Measurements from ENCODE around the gene DAO.

Gene DAO

DNA sequence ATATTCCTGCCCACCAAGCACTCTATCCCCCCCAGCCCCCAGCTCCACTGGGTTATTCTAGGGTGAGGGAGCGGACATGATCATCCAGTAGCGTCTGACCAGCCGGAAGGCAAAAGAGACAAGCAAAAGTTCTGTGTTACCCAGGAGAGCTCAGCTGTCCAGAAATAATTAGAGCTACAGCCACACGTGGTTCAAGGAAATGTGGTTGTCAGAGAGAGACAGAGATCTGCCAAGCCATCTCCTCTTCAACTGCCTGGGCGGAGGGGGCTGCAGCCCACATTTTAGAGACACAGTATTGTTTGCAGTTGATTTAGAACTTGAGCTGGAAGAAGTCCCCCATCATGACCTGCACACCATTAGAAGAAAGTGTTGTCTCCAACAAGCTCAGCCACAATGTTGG, 30.4 kb downstream of the DAO start:
- Mint-ChIP-seq H3K4me1 (ENCODE audit: low read depth) (no peaks in the 10 kb centered on the region), H3K36me3 (ENCODE audit: low read depth) (no peaks in the 10 kb centered on the region), H3K27ac (no peak overlapping the region), H3K9me3 (no peaks in the 10 kb centered on the region), H3K4me3 (no peak overlapping the region), H3K27me3 (peaks cover 29% of the 10 kb centered on the region)
- DNase-seq: no peak

DNA sequence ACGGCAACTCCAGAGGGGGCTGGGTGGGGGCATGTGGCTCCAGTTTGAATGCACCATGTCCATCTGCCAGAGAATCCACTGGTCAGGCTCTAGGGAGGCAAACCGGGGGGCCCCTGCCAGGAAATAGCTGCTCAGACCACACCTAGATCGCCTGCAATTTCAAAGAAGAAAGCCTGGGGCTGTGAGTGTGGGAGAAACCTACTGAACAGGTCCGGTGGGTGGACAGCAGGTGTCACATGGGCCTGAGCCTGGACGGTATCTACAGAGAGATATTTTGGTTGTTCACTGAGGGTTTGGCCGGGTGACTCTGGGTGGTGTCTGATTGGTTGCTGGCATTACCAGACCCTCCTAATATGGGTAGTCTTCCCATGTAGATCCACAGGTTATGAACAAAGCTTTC, 32.0 kb downstream of the DAO start:
- no peak for DNase-seq
- Mint-ChIP-seq H3K27me3 (peaks cover 21% of the 10 kb centered on the region), H3K36me3 (ENCODE audit: low read depth) (no peaks in the 10 kb centered on the region), H3K4me3 (no peak overlapping the region), H3K4me1 (ENCODE audit: low read depth) (no peaks in the 10 kb centered on the region), H3K9me3 (no peaks in the 10 kb centered on the region), H3K27ac (no peak overlapping the region)

DNA sequence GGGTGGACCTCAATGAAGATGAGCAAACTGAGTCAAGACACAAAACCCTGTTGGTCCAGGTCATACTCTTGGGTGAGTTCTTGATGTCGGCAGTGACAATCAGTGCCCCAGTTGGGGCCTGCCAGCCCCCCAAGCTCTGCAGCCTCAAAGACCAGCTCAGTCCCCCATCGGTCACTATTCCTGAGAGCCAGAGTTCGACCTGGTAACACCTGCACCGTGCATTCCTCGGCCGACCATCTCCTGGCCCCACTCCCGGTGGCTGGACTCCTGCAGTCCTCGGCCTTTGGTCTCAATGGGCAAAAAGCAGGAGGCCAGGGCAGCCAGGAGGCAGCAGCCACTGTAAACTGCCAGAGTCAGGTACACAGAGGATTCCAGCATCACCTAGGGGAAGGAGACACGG, 32.5 kb downstream of the DAO start:
- no peaks in the 10 kb centered on the region for H3K9me3 Mint-ChIP-seq
- no peak for DNase-seq
- H3K36me3 Mint-ChIP-seq (ENCODE audit: low read depth): no peaks in the 10 kb centered on the region
- no peaks in the 10 kb centered on the region for H3K4me1 Mint-ChIP-seq (ENCODE audit: low read depth)
- H3K4me3 Mint-ChIP-seq: no peak overlapping the region
- peaks cover 19% of the 10 kb centered on the region for H3K27me3 Mint-ChIP-seq
- no peak overlapping the region for H3K27ac Mint-ChIP-seq

DNA sequence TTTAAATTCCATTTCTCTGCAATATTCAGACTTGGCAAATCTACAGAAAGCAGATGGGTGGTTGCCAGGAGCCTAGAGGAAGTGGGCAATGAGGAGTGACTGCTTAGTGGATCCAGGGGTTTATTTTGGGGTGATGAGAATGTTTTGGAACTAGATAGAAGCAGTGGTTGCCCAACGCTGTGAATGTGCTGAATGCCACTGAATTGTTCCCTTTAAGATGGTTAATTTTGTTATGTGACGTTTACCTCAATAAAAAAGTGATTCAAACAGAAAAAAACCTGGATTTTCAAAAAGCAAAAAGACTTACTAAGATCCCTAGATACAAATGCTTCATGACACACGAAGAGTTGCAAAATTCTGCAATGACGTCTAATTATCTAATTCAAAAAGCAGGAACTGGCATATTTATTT, 34.2 kb downstream of the DAO start:
- no peak for DNase-seq
- no peaks in the 10 kb centered on the region for H3K9me3 Mint-ChIP-seq
- no peaks in the 10 kb centered on the region for H3K4me1 Mint-ChIP-seq (ENCODE audit: low read depth)
- no peaks in the 10 kb centered on the region for H3K36me3 Mint-ChIP-seq (ENCODE audit: low read depth)
- H3K27ac Mint-ChIP-seq: no peak overlapping the region
- H3K4me3 Mint-ChIP-seq: no peak overlapping the region
- peaks cover 13% of the 10 kb centered on the region for H3K27me3 Mint-ChIP-seq

DNA sequence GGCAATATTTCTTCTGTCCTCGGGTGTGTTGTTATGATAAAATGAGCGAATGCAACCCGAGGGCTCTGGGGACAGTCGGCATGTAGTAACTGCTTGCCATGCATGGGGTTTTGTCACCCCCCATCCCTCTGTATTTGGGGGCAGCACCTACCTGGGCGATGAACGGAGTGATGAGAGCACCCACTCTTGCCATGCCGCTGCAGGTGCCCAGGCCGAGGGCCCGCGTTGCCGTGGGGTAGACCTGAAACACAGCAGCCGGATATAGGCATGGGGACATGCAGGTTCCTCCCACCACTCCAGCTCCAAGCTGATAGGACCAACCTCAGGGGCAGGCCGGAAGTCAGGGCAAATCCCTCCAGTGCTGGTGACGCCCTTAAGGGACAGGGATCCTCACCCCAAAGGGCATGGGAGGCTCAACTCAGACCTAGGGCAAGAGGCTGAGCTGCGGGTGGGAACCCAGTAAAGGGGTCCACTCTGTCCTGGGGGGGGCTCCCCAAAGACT, 35.8 kb downstream of the DAO start:
- DNase-seq: no peak
- peaks cover 11% of the 10 kb centered on the region for H3K27me3 Mint-ChIP-seq
- H3K4me1 Mint-ChIP-seq (ENCODE audit: low read depth): no peaks in the 10 kb centered on the region
- no peaks in the 10 kb centered on the region for H3K9me3 Mint-ChIP-seq
- no peak overlapping the region for H3K27ac Mint-ChIP-seq
- no peak overlapping the region for H3K4me3 Mint-ChIP-seq
- H3K36me3 Mint-ChIP-seq (ENCODE audit: low read depth): no peaks in the 10 kb centered on the region

DNA sequence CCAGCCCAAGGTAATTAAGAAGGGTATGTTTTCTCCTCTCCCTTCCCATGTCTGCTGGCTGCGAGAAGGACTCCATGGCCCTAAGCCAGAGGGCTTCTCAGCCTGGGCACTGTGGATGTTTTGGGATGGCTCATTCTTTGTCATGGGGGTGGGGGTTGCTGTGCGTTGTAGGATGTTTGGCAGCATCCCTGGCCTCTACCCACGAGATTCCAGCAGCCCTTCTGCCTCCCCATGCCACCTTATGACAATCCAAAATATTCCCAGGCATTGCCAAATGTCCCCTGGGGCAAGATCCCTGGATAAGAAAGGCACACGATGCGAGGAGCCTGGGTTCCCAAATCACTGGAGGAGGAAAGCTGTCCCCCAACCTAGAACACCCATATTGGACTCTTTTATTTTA, 36.4 kb downstream of the DAO start:
- Mint-ChIP-seq H3K9me3 (no peaks in the 10 kb centered on the region), H3K4me1 (ENCODE audit: low read depth) (no peaks in the 10 kb centered on the region), H3K27me3 (peaks cover 6% of the 10 kb centered on the region), H3K36me3 (ENCODE audit: low read depth) (no peaks in the 10 kb centered on the region), H3K27ac (no peak overlapping the region), H3K4me3 (no peak overlapping the region)
- DNase-seq: no peak

DNA sequence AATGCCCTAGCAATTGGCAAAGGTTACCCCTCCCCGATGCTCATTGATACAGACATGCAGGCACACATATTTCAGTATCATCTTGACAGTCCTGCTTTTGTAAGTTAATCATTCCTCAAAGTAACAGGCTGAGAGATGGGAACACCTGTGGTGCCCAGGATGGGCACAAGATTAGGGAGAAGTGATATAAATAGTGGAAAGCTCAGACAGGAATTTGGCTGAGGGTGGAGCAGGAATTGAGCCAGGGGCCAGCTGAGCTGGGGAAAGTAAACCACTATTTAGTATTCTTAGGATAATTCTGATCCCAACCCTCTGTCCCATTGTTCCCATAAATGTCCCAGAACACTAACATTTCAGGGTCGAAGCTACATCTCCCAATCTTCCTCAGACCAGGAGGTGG, 38.3 kb downstream of the DAO start:
- no peak for DNase-seq
- H3K36me3 Mint-ChIP-seq (ENCODE audit: low read depth): no peaks in the 10 kb centered on the region
- H3K27me3 Mint-ChIP-seq: peaks cover 6% of the 10 kb centered on the region
- H3K4me1 Mint-ChIP-seq (ENCODE audit: low read depth): no peaks in the 10 kb centered on the region
- H3K9me3 Mint-ChIP-seq: no peaks in the 10 kb centered on the region
- H3K4me3 Mint-ChIP-seq: no peak overlapping the region
- no peak overlapping the region for H3K27ac Mint-ChIP-seq

DNA sequence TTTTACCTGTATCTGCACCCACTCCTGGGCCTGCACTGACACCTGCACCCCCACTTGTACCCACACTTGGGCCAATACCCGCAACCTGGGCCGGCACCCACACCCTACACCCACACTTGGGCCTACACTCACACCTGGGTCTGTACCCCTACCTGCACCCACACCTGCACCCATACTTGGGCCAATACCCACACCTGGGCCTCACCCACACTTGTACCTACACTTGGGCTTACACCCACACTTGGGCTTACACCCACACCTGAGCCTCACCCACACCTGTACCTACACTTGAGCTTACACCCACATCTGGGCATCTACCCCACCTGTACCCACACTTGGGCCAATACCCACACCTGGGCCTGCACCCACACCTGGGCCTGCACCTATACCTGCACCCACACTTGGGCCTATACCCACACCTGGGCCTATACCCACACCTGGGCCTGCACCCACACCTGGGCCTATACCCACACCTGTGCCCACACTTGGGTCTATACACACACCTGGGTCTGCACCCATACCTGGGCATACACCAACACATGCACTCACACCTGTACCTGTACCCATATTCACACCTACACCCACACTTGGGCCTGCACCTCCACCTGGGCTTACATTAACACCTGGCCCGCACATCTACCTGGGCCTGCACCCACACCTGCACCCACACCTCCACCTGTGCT, 39.2 kb downstream of the DAO start:
- Mint-ChIP-seq H3K27me3 (peaks cover 2% of the 10 kb centered on the region), H3K4me3 (no peak overlapping the region), H3K9me3 (no peaks in the 10 kb centered on the region), H3K27ac (no peak overlapping the region), H3K4me1 (ENCODE audit: low read depth) (no peaks in the 10 kb centered on the region), H3K36me3 (ENCODE audit: low read depth) (no peaks in the 10 kb centered on the region)
- no peak for DNase-seq

DNA sequence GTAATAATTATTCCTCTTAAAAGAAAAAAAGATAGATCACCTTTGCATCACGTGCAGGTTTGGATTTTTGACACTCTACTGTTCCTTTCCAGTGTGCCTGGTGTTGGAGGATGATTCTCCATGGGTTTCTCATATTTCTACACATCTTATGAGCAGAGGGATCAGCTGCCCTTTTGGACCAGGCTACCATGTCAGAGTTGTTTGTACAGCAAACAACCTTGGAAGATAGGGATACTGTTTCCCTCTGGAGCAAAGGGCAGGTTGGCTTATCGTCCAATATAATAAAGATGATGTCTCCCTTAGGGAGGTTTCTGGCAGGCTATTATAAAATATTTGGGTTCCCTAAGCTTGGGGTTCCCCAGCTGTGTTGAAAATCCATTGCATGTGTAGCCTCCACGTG, 42.1 kb downstream of the DAO start:
- H3K27me3 Mint-ChIP-seq: no peaks in the 10 kb centered on the region
- no peak for DNase-seq
- H3K4me1 Mint-ChIP-seq (ENCODE audit: low read depth): no peaks in the 10 kb centered on the region
- H3K4me3 Mint-ChIP-seq: no peak overlapping the region
- H3K36me3 Mint-ChIP-seq (ENCODE audit: low read depth): no peaks in the 10 kb centered on the region
- no peaks in the 10 kb centered on the region for H3K9me3 Mint-ChIP-seq
- H3K27ac Mint-ChIP-seq: no peak overlapping the region

DNA sequence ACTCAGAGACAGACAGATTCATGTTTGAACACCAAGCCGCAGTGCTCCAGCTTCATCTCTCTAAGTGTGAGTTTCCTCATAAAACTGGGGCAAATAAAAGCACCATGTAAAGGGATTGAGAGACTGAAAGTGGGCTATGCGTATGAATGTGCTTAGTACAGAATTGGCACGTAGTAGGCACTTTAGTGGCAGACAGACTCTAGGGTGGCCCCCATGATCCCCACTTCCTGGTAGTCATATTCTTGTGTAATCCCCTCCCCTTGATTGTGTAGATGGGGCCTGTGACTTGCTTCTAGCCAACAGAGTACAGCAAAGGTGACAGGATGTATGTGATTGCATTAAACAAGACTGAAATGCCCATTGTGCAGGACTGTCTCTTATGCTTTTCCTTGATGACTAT, 43.0 kb downstream of the DAO start:
- Mint-ChIP-seq H3K27ac (no peak overlapping the region), H3K9me3 (no peaks in the 10 kb centered on the region), H3K27me3 (no peaks in the 10 kb centered on the region), H3K4me1 (ENCODE audit: low read depth) (no peaks in the 10 kb centered on the region), H3K36me3 (ENCODE audit: low read depth) (no peaks in the 10 kb centered on the region), H3K4me3 (no peak overlapping the region)
- no peak for DNase-seq

DNA sequence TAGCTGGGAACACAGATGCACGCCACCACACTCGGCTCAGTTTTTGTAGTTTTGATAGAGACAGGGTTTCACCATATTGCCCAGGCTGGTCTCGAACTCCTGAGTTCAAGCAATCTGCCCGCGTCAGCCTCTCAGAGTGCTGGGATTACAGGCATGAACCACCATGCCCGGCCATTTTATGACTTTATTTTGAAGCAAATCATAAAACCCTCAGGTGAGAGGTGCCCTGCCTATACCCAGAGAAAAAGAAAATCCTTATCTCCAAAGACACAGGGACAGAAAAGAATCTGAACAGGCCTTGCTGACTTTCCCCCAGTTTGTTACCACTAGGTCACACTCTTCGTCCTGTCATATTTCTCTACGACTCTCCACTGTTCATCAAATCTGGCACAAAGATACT, 48.8 kb downstream of the DAO start:
- Mint-ChIP-seq H3K9me3 (no peaks in the 10 kb centered on the region), H3K27me3 (peaks cover 5% of the 10 kb centered on the region), H3K4me3 (no peak overlapping the region), H3K27ac (no peak overlapping the region), H3K36me3 (ENCODE audit: low read depth) (no peaks in the 10 kb centered on the region), H3K4me1 (ENCODE audit: low read depth) (no peaks in the 10 kb centered on the region)
- no peak for DNase-seq

DNA sequence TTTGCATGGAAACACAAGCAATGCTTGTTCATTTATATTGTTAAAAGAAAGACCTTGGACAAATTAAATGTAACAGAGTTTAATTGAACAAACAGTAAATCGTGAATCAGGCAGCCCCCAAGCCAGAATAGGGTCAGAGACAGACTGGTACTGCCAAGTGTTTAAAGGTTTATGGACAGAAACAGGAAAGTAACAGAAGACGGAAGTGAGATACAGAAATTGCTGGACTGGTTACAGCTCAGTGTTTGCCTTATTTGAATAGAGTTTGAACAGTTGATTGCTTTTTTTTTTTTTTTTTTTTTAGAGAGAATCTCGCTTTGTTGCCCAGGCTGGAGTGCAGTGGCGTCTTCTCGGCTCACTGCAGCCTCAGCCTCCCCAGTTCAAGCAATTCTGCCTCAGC, 50.3 kb downstream of the DAO start:
- H3K9me3 Mint-ChIP-seq: no peaks in the 10 kb centered on the region
- H3K27me3 Mint-ChIP-seq: peaks cover 5% of the 10 kb centered on the region
- no peak overlapping the region for H3K27ac Mint-ChIP-seq
- no peak for DNase-seq
- H3K4me3 Mint-ChIP-seq: no peak overlapping the region
- H3K36me3 Mint-ChIP-seq (ENCODE audit: low read depth): no peaks in the 10 kb centered on the region
- H3K4me1 Mint-ChIP-seq (ENCODE audit: low read depth): no peaks in the 10 kb centered on the region

DNA sequence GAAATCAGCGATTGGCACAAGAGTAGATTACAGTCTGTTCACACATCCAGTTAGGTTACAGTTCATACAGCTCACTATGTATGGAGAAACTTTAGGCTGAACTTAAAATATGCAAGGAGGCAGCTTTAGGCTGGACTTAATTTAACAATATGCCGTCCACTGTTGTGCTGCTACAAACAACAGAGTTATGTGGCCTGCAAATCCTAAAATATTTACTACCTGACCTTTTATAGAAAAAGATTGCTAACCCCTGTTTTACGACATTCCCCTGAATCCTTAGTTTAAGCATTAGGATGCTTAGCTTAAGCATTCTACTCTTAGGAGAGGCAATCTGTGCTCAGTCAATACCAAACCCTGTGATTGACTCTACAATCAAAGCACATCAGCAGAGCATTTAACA, 50.9 kb downstream of the DAO start:
- Mint-ChIP-seq H3K27ac (no peak overlapping the region), H3K27me3 (peaks cover 5% of the 10 kb centered on the region), H3K36me3 (ENCODE audit: low read depth) (no peaks in the 10 kb centered on the region), H3K4me3 (no peak overlapping the region), H3K4me1 (ENCODE audit: low read depth) (no peaks in the 10 kb centered on the region), H3K9me3 (no peaks in the 10 kb centered on the region)
- DNase-seq: no peak

DNA sequence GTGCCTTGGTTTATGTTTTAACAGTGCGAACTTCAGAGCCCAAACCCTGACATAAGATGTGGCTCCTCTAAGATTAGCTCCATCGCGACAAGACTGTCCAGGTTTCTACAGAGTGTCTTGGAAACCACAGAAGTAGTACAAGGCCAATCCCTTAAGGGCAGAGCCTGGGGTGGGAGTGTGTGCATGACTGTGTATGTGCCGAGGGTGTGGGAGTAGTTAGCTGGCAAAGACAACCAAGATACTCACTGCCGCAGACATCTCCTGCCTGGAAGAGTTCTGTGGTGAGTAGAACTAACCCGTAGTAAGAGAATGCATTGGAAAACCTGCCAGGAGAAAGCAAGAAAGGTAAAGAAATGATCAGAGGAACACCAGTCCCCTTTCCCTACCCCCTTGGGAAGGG, 54.1 kb downstream of the DAO start:
- no peaks in the 10 kb centered on the region for H3K36me3 Mint-ChIP-seq (ENCODE audit: low read depth)
- no peak overlapping the region for H3K4me3 Mint-ChIP-seq
- DNase-seq: no peak
- no peak overlapping the region for H3K27ac Mint-ChIP-seq
- H3K27me3 Mint-ChIP-seq: peaks cover 12% of the 10 kb centered on the region
- H3K9me3 Mint-ChIP-seq: no peaks in the 10 kb centered on the region
- H3K4me1 Mint-ChIP-seq (ENCODE audit: low read depth): no peaks in the 10 kb centered on the region

DNA sequence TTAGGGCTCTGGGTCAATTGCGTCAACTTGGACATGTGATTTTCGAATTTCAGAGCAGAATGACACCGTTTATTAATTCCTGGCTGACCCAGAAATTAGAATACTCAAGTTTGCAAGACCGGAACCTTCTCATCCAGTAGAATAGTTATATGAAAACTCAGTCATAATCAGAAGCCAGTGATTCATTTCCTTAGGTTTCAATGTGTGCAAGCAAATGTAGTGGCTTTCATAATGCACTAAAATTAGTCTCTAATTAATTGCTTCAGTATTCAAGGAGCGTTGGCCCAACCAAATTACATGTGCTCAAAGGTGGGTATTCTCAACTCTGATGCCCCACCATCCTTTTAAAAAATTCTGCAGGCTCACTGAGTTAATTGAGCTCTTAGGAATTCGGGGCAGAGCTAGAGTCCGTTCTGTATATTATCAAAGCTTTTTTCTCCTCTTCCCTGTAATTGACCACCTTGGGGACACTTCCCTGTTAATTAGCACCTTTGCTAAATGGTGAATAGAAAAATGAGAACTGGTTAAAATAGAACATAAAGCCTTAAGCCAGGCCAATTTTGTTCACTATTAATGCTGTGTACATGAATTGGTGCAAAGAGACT, 55.4 kb downstream of the DAO start:
- Mint-ChIP-seq H3K27ac (no peak overlapping the region), H3K4me1 (ENCODE audit: low read depth) (no peaks in the 10 kb centered on the region), H3K27me3 (peaks cover 10% of the 10 kb centered on the region), H3K4me3 (no peak overlapping the region), H3K36me3 (ENCODE audit: low read depth) (no peaks in the 10 kb centered on the region), H3K9me3 (no peaks in the 10 kb centered on the region)
- no peak for DNase-seq

Data from activated T-cell treated with anti-CD3 and anti-CD28 coated beads, Interleukin-2, amount 50 U/mL, for 24 hours (primary cell).